Adrenal gland (tissue), 12 donors: ENCODE results near the gene TMEM138. TPM values are rescaled to one million over a fixed set of nuclear protein-coding genes. Genes with fewer than 3 reads are reported as not detected.

Experiments
- DNase-seq, 7 donors: peaks; one replicate each; pipeline ENCODE4 v3.0.0-alpha.2; 2019 to 2020
- H3K27ac ChIP-seq, 5 donors: fragments of 200-600 bp; sonication (generic) in 4 of 5; 1 replicate in 3 of 5; 2 replicates in 2 of 5; pipeline versions ENCODE4 v1.5.1 to v1.8.0; 2016 to 2020; ENCODE audit warnings: mild to moderate bottlenecking in 1 of 5
- H3K27me3 ChIP-seq: fragments of 200-600 bp; 2 replicates; pipeline ENCODE4 v1.8.0; 2021
- H3K36me3 ChIP-seq, 2 donors: fragments of 200-600 bp; replicated peaks in 1 of 2; 1 replicate in 1 of 2; 2 replicates in 1 of 2; pipeline versions ENCODE4 v1.5.1 to v1.8.0; 2018 to 2022
- H3K4me1 ChIP-seq, 2 donors: fragments of 200-600 bp; replicated peaks in 1 of 2; 1 replicate in 1 of 2; 2 replicates in 1 of 2; pipeline versions ENCODE4 v1.5.1 to v1.8.0; 2018 to 2021
- H3K4me3 ChIP-seq, 4 donors: fragments of 200-600 bp; sonication (generic) in 3 of 4; one replicate each; pipeline ENCODE4 v1.5.1; 2016 to 2018
- H3K9me3 ChIP-seq, 3 donors: fragments of 200-600 bp; sonication (generic) in 1 of 3; replicated peaks in 1 of 3; 1 replicate in 2 of 3; 2 replicates in 1 of 3; pipeline versions ENCODE4 v1.5.1 to v1.8.0; 2016 to 2021
- POLR2A ChIP-seq, 2 donors: fragments of 450-650 bp; IDR thresholded peaks; one replicate each; pipeline ENCODE4 v1.6.1; 2017; ENCODE audit warnings: antibody characterized with exemption in 2 of 2, mild to moderate bottlenecking in 2 of 2, moderate library complexity in 1 of 2
- WGBS, 4 donors: extraction: QIAGEN DNeasy Blood & Tissue Kit in 2 of 4; methylation state at CpG; one replicate each; pipeline versions ENCODE4 v1.1.5 to v1.1.7; 2013 to 2017; 5-methylcytosine and 5-hydroxymethylcytosine counted together
- intact Hi-C, 2 donors: fragments of 100-400 bp; cut with DNase I; formaldehyde crosslinking; loops; one replicate each; pipeline versions ENCODE4 v1.14.1 to v1.15.0; 2022 to 2023
- polyA plus RNA-seq, 3 donors: library from polyadenylated mRNA; stranded (reverse); fragments of 200-250 nt in 2 of 3; fragments of 350-450 nt in 1 of 3; fragmentation: Illumina TruSeq in 1 of 3; extraction: RNeasy Lipid Tissue Mini Kit (QIAGEN cat#74804) in 1 of 3; gene quantifications; one replicate each; pipeline ENCODE4 v1.2.3, GENCODE V29; 2013 to 2014
- total RNA-seq, 9 donors: library from RNA; depleted of rRNA in 4 of 9; stranded (reverse); fragments of >200 nt in 4 of 9; fragments of 120-200 nt in 1 of 9; fragmentation: NEBNext Ultra II Directional in 1 of 9; extraction: Animal tissue kit (Norgen Biotek cat#: 25700) in 1 of 9; gene quantifications; one replicate each; pipeline versions ENCODE4 v1.1.0 to v1.2.4, GENCODE V29; 2013 to 2023
- TF ChIP-seq, protein P1 (sequence below), 6 experiments: fragments of 450-650 bp in 4 of 6; fragments of 200-600 bp in 2 of 6; sonication (generic) in 1 of 6; IDR thresholded peaks; 1 replicate in 5 of 6; 2 replicates in 1 of 6; pipeline versions ENCODE4 v1.5.1 to v1.8.0; 2016 to 2021; ENCODE audit warnings: antibody characterized with exemption in 6 of 6, mild to moderate bottlenecking in 2 of 6, moderate library complexity in 1 of 6
- donor health status: healthy with polysubstance abuse.
- donor health status: Bipolar disorder and iron deficiency.
- donor health status: DM: yes; HTN: yes; CAD: no.
- donor health status: DM: no; HTN: no; CAD: no.
- donor health status: DM: no; HTN: no; CAD: no.
- donor health status: DM: yes; HTN: yes; CAD: no.

TMEM138 gene
- total and polyA plus RNA-seq, 12 donors = 79.4 to 276 (median 147) TPM

DNA sequence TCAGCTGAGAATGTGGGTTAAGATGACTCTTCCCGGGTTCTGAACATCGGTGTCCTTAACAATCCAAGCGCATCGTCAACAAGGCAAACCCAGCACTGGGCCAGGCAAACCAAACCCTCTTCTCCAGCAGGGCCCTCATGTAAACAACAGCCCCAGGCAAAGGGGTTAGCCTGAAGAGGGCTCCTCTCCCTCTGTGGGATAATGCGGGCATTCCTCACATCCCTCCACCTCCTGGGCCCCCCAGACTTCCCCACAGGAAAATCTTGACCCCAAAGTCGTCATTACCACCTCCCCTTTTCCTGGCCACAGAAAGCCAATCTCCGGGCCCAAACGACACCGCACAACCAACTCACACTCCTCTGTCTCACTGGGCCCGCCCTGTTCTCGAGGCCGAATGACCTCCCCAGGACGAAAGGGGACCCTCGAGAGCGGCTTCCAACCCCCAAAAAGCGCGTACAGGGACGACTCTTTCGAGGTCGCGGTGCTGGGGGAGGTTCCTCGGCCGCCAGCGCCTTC lies 29.8 kb upstream of the TMEM138 start:
- H3K36me3 ChIP-seq = peaks cover 0 to 25% of the 10 kb centered on the region in 2 donors
- no peak for TF ChIP-seq POLR2A (IDR thresholded peaks at IDR 0.05)
- TF ChIP-seq, protein P1, sequence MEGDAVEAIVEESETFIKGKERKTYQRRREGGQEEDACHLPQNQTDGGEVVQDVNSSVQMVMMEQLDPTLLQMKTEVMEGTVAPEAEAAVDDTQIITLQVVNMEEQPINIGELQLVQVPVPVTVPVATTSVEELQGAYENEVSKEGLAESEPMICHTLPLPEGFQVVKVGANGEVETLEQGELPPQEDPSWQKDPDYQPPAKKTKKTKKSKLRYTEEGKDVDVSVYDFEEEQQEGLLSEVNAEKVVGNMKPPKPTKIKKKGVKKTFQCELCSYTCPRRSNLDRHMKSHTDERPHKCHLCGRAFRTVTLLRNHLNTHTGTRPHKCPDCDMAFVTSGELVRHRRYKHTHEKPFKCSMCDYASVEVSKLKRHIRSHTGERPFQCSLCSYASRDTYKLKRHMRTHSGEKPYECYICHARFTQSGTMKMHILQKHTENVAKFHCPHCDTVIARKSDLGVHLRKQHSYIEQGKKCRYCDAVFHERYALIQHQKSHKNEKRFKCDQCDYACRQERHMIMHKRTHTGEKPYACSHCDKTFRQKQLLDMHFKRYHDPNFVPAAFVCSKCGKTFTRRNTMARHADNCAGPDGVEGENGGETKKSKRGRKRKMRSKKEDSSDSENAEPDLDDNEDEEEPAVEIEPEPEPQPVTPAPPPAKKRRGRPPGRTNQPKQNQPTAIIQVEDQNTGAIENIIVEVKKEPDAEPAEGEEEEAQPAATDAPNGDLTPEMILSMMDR (IDR thresholded peaks at IDR 0.05) = no peak
- H3K9me3 ChIP-seq = no peaks in the 10 kb centered on the region
- peak in 2 of 7 donors; percentile 21 to 43 for DNase-seq
- peak overlapping the region; percentile 82 to 98 (median 92) for H3K27ac ChIP-seq
- peaks cover 64 to 82% of the 10 kb centered on the region in 2 donors for H3K4me1 ChIP-seq
- H3K4me3 ChIP-seq = peak overlapping the region; percentile 43 to 99 (median 80)
- WGBS, 4 donors = 0 to 2% (median 1%) methylated on average over 7 to 24 of the region's 24 CpGs
- H3K27me3 ChIP-seq = no peaks in the 10 kb centered on the region
- intact Hi-C loops = no loop called here

DNA sequence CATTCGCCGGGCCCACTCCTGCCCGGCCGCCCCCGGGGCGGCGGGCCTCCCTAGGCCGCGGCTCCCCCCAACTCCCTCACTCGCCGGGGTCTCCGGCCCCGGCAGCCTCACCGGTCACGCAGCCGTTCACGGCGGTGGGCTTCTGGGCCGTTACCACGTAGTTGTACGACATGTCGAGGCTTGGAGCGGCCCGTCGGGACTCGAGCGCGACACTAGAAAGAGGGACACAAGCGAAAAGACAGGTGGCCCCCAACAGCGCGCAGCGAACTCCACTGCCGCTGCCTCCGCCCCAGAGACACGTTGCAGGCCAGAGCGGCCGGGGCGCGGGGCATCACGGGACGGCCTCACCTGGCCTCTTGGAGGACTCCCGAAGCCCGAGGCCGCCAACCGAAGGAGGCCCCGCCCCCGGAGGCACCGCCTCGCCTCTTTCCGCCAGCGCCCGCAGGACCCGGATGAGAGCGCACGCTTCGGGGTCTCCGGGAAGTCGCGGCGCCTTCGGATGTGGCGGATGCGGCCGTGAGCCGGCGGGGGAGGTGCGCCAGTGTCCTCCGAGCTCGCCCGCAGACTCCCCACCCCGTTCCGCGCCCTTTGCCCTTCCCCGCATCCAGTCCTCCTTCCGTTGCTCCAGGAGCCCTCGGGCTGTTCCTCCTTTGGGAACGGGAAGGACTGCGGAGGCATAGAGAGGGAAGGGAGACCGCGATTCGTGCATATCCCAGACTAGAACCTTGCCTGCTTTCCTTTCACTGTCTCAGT lies 29.2 kb upstream of the TMEM138 start, which contains the start of the genes DDB1 and TKFC:
DDB1 (minus strand) TSS at position 309 of the 753 bp plus-strand sequence; CDS start at position 172, 137 bp downstream.
TKFC (plus strand) TSS at position 432 of the 753 bp plus-strand sequence. CDS start 1,501 bp downstream, outside the sequence.
- H3K27me3 ChIP-seq = no peaks in the 10 kb centered on the region
- H3K27ac ChIP-seq = peak within 1 kb of the TSS; percentile 82 to 98 (median 92)
- H3K4me3 ChIP-seq = peak within 1 kb of the TSS; percentile 43 to 99 (median 80)
- intact Hi-C loops = no loop called here
- WGBS, 4 donors = 0 to 1% (median 0%) methylated on average over 32 to 81 of the region's 81 CpGs; no CpG with 5 or more reads in 1 of the 4 donors
- H3K9me3 ChIP-seq = no peaks in the 10 kb centered on the region
- H3K36me3 ChIP-seq = peaks cover 0 to 21% of the 10 kb centered on the region in 2 donors
- peaks cover 60 to 75% of the 10 kb centered on the region in 2 donors for H3K4me1 ChIP-seq
- peak; percentile 95 to 97 (median 96) for DNase-seq
- TF ChIP-seq, protein P1 (IDR thresholded peaks at IDR 0.05) = no peak
- TF ChIP-seq POLR2A (IDR thresholded peaks at IDR 0.05) = peak; percentile 62 to 87

DNA sequence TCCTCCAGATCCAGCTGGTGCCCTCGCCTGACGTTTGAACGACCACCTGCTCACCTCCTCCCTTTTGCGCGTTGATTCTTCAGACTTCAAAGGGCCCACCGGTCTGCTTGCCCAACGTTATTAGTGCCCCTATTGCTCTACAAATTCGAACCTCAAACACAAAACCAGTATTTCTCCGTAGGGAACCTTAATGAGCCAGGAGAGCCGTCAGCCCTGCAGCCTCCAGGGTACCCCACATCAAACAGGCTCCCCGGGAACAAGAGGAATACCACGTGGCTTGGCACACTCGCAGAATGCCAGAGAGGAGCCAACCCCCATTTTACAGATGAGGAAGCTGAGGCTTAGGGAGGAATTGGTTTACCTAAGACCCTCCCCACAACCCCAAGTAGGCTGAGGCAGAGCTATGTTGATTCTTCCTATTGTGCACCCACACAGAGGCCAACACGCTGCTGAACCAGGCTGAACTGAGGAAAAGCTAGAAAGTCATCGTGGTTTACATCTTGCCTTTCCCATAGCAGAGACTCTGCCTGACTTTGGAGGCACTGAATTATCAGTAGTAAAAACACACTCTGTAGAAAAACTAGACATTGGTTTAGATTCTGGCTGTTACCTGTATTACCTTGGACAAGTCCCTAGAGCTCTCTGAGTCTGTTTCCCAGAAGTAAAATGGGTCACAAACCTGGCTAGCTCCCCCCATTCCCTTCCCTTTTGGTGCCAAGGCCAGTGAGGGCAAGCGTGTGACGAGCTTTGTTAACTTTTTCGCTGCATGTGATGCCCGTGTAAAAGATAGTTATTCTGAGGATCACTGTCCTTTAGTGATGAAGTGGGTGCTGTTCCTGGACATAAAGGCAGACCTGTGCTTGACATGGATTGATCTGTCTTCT lies 28.4 kb upstream of the TMEM138 start:
- intact Hi-C loops = no loop called here
- Histone ChIP-seq H3K27me3 (no peaks in the 10 kb centered on the region), H3K9me3 (no peaks in the 10 kb centered on the region), H3K36me3 (peaks cover 0 to 22% of the 10 kb centered on the region in 2 donors), H3K4me1 (peaks cover 55 to 67% of the 10 kb centered on the region in 2 donors), H3K4me3 (peak overlapping the region; percentile 43 to 99 (median 80)), H3K27ac (peak overlapping the region; percentile 82 to 98 (median 92))
- TF ChIP-seq, protein P1 (IDR thresholded peaks at IDR 0.05) = no peak
- TF ChIP-seq POLR2A (IDR thresholded peaks at IDR 0.05) = no peak
- peak in 1 of 7 donors; percentile 32 for DNase-seq
- WGBS, 4 donors = 22 to 28% (median 24%) methylated on average over 17 to 19 of the region's 19 CpGs
